Keratinocyte (primary cell): ENCODE results near the gene ZC3H12A. TPM values are rescaled to one million over a fixed set of nuclear protein-coding genes. Genes with fewer than 3 reads are reported as not detected.

Experiments
- DNase-seq: peaks from one replicate; pipeline ENCODE4 v3.0.0-alpha.2; 2011; ENCODE audit warnings: low read depth, missing footprints, low spot score
- FAIRE-seq: peaks from 2 replicates; lab custom pipeline; 2011; peaks lifted over from hg19 to GRCh38; lab: Jason Lieb, UNC
- H2AFZ ChIP-seq: 2 replicates; pipeline ENCODE4 v1.6.0; 2012; ENCODE audit warnings: low read length, control low read depth, inconsistent platforms; ENCODE audit not compliant: control insufficient read depth
- H3K27ac ChIP-seq: 2 replicates; pipeline ENCODE4 v1.5.1; 2011; ENCODE audit warnings: low read length; ENCODE audit not compliant: control insufficient read depth, insufficient read depth
- H3K27me3 ChIP-seq: 3 replicates; pipeline ENCODE4 v1.6.0; 2011; ENCODE audit warnings: low read length; ENCODE audit not compliant: control insufficient read depth, insufficient read depth; ENCODE audit errors: extremely low read depth
- H3K36me3 ChIP-seq, 2 experiments: 2 replicates in 1 of 2; 3 replicates in 1 of 2; pipeline ENCODE4 v1.5.1; 2011; ENCODE audit warnings: low read length in 2 of 2, mild to moderate bottlenecking in 1 of 2; ENCODE audit not compliant: control insufficient read depth in 2 of 2, insufficient read depth in 2 of 2; ENCODE audit errors: extremely low read depth in 1 of 2
- H3K4me1 ChIP-seq: 3 replicates; pipeline ENCODE4 v1.5.1; 2011; ENCODE audit warnings: low read length; ENCODE audit not compliant: control insufficient read depth, insufficient read depth; ENCODE audit errors: extremely low read depth
- H3K4me2 ChIP-seq: 3 replicates; pipeline ENCODE4 v1.6.0; 2011; ENCODE audit warnings: low read depth, low read length; ENCODE audit not compliant: control insufficient read depth, insufficient read depth; ENCODE audit errors: extremely low read depth
- H3K4me3 ChIP-seq, 3 experiments: fragments of 200-600 bp in 1 of 3; sonication (generic) in 1 of 3; 2 replicates in 2 of 3; 3 replicates in 1 of 3; pipeline ENCODE4 v1.5.1; 2011 to 2016; ENCODE audit warnings: low read length in 3 of 3, mild to moderate bottlenecking in 3 of 3, control low read depth in 2 of 3, inconsistent platforms in 1 of 3, low read depth in 1 of 3, mixed read lengths in 1 of 3, mixed run types in 1 of 3, moderate library complexity in 1 of 3; ENCODE audit not compliant: control insufficient read depth in 2 of 3, insufficient read depth in 2 of 3; ENCODE audit errors: extremely low read depth in 1 of 3
- H3K79me2 ChIP-seq: 2 replicates; pipeline ENCODE4 v1.6.0; 2012; ENCODE audit warnings: low read length; ENCODE audit not compliant: control insufficient read depth, insufficient read depth
- H3K9ac ChIP-seq: 3 replicates; pipeline ENCODE4 v1.6.0; 2011; ENCODE audit warnings: low read length; ENCODE audit not compliant: control insufficient read depth, insufficient read depth; ENCODE audit errors: extremely low read depth
- H3K9me1 ChIP-seq: 3 replicates; pipeline ENCODE4 v1.6.0; 2011; ENCODE audit warnings: low read length; ENCODE audit not compliant: control insufficient read depth, insufficient read depth; ENCODE audit errors: extremely low read depth
- H3K9me3 ChIP-seq: 2 replicates; pipeline ENCODE4 v1.5.1; 2012; ENCODE audit warnings: low read depth, low read length; ENCODE audit not compliant: control insufficient read depth
- H4K20me1 ChIP-seq: 3 replicates; pipeline ENCODE4 v1.6.0; 2011; ENCODE audit warnings: low read length; ENCODE audit not compliant: control insufficient read depth, insufficient read depth; ENCODE audit errors: extremely low read depth
- EZH2 ChIP-seq: IDR thresholded peaks from one replicate; pipeline ENCODE4 v1.6.1; 2012; ENCODE audit warnings: inconsistent platforms, mild to moderate bottlenecking, low read length, moderate library complexity
- dilution Hi-C: fragments of 300-500 bp; cut with MboI; formaldehyde crosslinking; loops from one replicate; pipeline ENCODE4 v1.7.0; 2020; ENCODE audit warnings: low sequenced_read_pairs; ENCODE audit not compliant: extremely low pct_ligation_motif_present
- polyA plus RNA-seq, 5 experiments: library from polyadenylated mRNA; depleted of rRNA in 3 of 5; stranded (reverse) in 3 of 5; stranded (forward) in 1 of 5; unstranded in 1 of 5; fragments of >200 nt; gene quantifications; 1 replicate in 1 of 5; 2 replicates in 3 of 5; 3 replicates in 1 of 5; pipeline versions ENCODE4 v1.2.1 to v1.2.3, GENCODE V29; 2011 to 2012; ENCODE audit warnings: missing spikeins in 2 of 5, low read depth in 1 of 5, low replicate concordance in 1 of 5
- TF ChIP-seq, protein P1 (sequence below), 3 experiments: IDR thresholded peaks in 1 of 3; conservative IDR thresholded peaks in 1 of 3; optimal IDR thresholded peaks in 1 of 3; 2 replicates in 2 of 3; 3 replicates in 1 of 3; pipeline versions ENCODE3 to v1.5.1; 2011; ENCODE audit warnings: low read length in 3 of 3, mild to moderate bottlenecking in 3 of 3, moderate library complexity in 2 of 3, control low read depth in 1 of 3, inconsistent platforms in 1 of 3; ENCODE audit not compliant: insufficient read depth in 2 of 3; ENCODE audit errors: extremely low read depth in 1 of 3

ZC3H12A gene
- polyA plus RNA-seq, 1 donor (not counting 4 experiments of a cell fraction or from before 2014, with no cell fraction given), result 24.4 TPM

DNA sequence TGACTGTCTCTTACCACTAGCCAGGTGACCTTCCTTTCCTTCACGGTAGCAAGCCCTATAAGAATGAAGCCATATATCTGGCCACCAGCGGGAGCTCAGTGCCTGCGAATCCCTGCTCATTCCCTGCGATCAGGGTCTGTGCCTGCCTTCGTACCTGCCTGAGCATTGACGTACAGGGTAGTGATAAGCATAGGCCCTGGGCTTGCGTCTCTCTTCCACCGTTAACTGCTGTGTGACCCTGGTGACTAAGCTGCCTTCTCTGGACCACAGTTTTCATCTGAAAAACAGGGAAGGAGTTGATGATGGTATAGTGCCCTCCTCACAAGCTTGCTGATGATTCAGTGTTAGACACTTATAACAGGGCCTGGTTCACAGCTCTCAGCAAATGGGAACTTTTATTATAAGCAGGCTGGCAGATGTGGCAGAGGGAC, 4.1 kb downstream of the ZC3H12A start:
- peak overlapping the region; percentile 99 for H3K27ac ChIP-seq
- peak overlapping the region; percentile 96 for H3K4me2 ChIP-seq
- peaks cover 40 to 67% of the 10 kb centered on the region in 2 experiments for H3K36me3 ChIP-seq
- H3K79me2 ChIP-seq, result peaks cover 77% of the 10 kb centered on the region
- TF ChIP-seq, protein P1, sequence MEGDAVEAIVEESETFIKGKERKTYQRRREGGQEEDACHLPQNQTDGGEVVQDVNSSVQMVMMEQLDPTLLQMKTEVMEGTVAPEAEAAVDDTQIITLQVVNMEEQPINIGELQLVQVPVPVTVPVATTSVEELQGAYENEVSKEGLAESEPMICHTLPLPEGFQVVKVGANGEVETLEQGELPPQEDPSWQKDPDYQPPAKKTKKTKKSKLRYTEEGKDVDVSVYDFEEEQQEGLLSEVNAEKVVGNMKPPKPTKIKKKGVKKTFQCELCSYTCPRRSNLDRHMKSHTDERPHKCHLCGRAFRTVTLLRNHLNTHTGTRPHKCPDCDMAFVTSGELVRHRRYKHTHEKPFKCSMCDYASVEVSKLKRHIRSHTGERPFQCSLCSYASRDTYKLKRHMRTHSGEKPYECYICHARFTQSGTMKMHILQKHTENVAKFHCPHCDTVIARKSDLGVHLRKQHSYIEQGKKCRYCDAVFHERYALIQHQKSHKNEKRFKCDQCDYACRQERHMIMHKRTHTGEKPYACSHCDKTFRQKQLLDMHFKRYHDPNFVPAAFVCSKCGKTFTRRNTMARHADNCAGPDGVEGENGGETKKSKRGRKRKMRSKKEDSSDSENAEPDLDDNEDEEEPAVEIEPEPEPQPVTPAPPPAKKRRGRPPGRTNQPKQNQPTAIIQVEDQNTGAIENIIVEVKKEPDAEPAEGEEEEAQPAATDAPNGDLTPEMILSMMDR (optimal IDR thresholded peaks at IDR 0.05 in 1 of 3, IDR thresholded peaks at IDR 0.05 in 1 of 3, conservative IDR thresholded peaks at IDR 0.05 in 1 of 3; ENCODE audit: extremely low read depth in 1 of 3, insufficient read depth in 2 of 3, low read length in 3 of 3), result no peak
- no peak for TF ChIP-seq EZH2
- peak; percentile 34 for FAIRE-seq
- dilution Hi-C loops, result no loop called here
- peak overlapping the region; percentile 57 to 99 (median 94) for H3K4me3 ChIP-seq
- H4K20me1 ChIP-seq, result peaks cover 25% of the 10 kb centered on the region
- H3K9ac ChIP-seq, result peak overlapping the region; percentile 99
- H2AFZ ChIP-seq, result no peak overlapping the region
- DNase-seq, result peak; percentile 48
- H3K4me1 ChIP-seq, result peaks cover 59% of the 10 kb centered on the region
- no peaks in the 10 kb centered on the region for H3K9me3 ChIP-seq
- H3K27me3 ChIP-seq, result no peaks in the 10 kb centered on the region
- peaks cover 4% of the 10 kb centered on the region for H3K9me1 ChIP-seq

DNA sequence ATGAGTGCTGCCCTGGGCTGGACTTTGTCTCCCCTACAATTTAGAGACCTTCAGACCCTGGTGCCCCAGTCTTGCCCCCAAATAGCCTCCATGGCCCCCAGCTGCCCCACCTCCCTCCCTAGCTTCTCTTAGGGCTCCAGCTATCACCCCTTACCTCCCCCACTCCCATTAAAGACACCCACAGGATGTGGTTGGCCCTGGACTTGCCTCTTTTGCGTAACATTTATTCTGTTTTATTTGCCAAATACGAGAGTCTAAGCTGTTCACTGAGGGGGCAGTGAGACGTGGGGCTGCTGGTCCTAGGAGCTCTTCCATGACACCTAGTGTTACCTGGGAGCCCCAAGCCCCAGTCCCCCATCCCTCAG, 4.5 kb downstream of the ZC3H12A start:
- H3K27me3 ChIP-seq, result no peaks in the 10 kb centered on the region
- peak overlapping the region; percentile 99 for H3K27ac ChIP-seq
- peak overlapping the region; percentile 57 to 99 (median 94) for H3K4me3 ChIP-seq
- peak overlapping the region; percentile 99 for H3K9ac ChIP-seq
- peaks cover 26% of the 10 kb centered on the region for H4K20me1 ChIP-seq
- no peak for TF ChIP-seq EZH2
- TF ChIP-seq, protein P1 (optimal IDR thresholded peaks at IDR 0.05 in 1 of 3, IDR thresholded peaks at IDR 0.05 in 1 of 3, conservative IDR thresholded peaks at IDR 0.05 in 1 of 3; ENCODE audit: extremely low read depth in 1 of 3, insufficient read depth in 2 of 3, low read length in 3 of 3), result no peak
- H3K4me1 ChIP-seq, result peaks cover 54% of the 10 kb centered on the region
- no peaks in the 10 kb centered on the region for H3K9me3 ChIP-seq
- H3K4me2 ChIP-seq, result peak overlapping the region; percentile 96
- DNase-seq (peak; percentile 48), FAIRE-seq (no peak)
- dilution Hi-C loops, result no loop called here
- H3K36me3 ChIP-seq, result peaks cover 44 to 71% of the 10 kb centered on the region in 2 experiments
- no peak overlapping the region for H2AFZ ChIP-seq
- peaks cover 4% of the 10 kb centered on the region for H3K9me1 ChIP-seq
- H3K79me2 ChIP-seq, result peaks cover 77% of the 10 kb centered on the region
